Endothelial cell of umbilical vein (primary cell): ENCODE results near the gene SSR1.

Experiments used
- EZH2 ChIP-seq: IDR thresholded peaks from 2 replicates; pipeline ENCODE4 v1.6.1; 2012; ENCODE audit warnings: borderline replicate concordance, low read depth, mild to moderate bottlenecking, moderate library complexity, low read length, inconsistent platforms; ENCODE audit not compliant: severe bottlenecking
- MAX ChIP-seq: IDR thresholded peaks from 2 replicates; pipeline ENCODE4 v1.6.1; 2011; ENCODE audit not compliant: insufficient read depth, insufficient read length
- TF ChIP-seq, protein P1 (sequence below), 2 donors: IDR thresholded peaks; 1 replicate in 1 of 2; 2 replicates in 1 of 2; pipeline ENCODE4 v1.5.1; 2011; ENCODE audit warnings: low read length in 2 of 2, mild to moderate bottlenecking in 2 of 2, moderate library complexity in 2 of 2, control low read depth in 1 of 2, inconsistent platforms in 1 of 2, low read depth in 1 of 2; ENCODE audit not compliant: insufficient read depth in 1 of 2; ENCODE audit errors: extremely low read depth in 1 of 2

- TF ChIP-seq MAX (no peak), EZH2 (no peak)
- TF ChIP-seq, protein P1, sequence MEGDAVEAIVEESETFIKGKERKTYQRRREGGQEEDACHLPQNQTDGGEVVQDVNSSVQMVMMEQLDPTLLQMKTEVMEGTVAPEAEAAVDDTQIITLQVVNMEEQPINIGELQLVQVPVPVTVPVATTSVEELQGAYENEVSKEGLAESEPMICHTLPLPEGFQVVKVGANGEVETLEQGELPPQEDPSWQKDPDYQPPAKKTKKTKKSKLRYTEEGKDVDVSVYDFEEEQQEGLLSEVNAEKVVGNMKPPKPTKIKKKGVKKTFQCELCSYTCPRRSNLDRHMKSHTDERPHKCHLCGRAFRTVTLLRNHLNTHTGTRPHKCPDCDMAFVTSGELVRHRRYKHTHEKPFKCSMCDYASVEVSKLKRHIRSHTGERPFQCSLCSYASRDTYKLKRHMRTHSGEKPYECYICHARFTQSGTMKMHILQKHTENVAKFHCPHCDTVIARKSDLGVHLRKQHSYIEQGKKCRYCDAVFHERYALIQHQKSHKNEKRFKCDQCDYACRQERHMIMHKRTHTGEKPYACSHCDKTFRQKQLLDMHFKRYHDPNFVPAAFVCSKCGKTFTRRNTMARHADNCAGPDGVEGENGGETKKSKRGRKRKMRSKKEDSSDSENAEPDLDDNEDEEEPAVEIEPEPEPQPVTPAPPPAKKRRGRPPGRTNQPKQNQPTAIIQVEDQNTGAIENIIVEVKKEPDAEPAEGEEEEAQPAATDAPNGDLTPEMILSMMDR (IDR thresholded peaks at IDR 0.05; ENCODE audit: extremely low read depth in 1 of 2, insufficient read depth in 1 of 2, low read depth in 1 of 2, low read length in 2 of 2): no peak
These were observed 50.1 kb downstream of the SSR1 start for GRCh38 chr6:7262746-7263518.
